Keratinocyte (primary cell): ENCODE data around the gene ZNF44.
"Not testable (repeated sequence)": the region's sequence is repeated elsewhere in the genome, so short reads cannot be mapped to it uniquely, and the experiment has no call there.

ENCODE experiments used
- CTCF ChIP-seq, 3 experiments: IDR thresholded peaks in 1 of 3; conservative IDR thresholded peaks in 1 of 3; optimal IDR thresholded peaks in 1 of 3; 2 replicates in 2 of 3; 3 replicates in 1 of 3; pipeline versions ENCODE3 to v1.5.1; 2011; ENCODE audit warnings: low read length in 3 of 3, mild to moderate bottlenecking in 3 of 3, moderate library complexity in 2 of 3, control low read depth in 1 of 3, inconsistent platforms in 1 of 3; ENCODE audit not compliant: insufficient read depth in 2 of 3; ENCODE audit errors: extremely low read depth in 1 of 3
- EZH2 ChIP-seq: IDR thresholded peaks from one replicate; pipeline ENCODE4 v1.6.1; 2012; ENCODE audit warnings: inconsistent platforms, mild to moderate bottlenecking, low read length, moderate library complexity

GRCh38 chr19:12308891-12309290 is 14.2 kb upstream of the ZNF44 start:
- TF ChIP-seq CTCF (optimal IDR thresholded peaks at IDR 0.05 in 1 of 3, IDR thresholded peaks at IDR 0.05 in 1 of 3, conservative IDR thresholded peaks at IDR 0.05 in 1 of 3; ENCODE audit: extremely low read depth in 1 of 3, insufficient read depth in 2 of 3, low read length in 3 of 3); EZH2: not testable (repeated sequence)
